Activated T-helper 1 cell treated with anti-CD3 and anti-CD28 coated beads, Interleukin-2, amount 50 U/mL, for 16 hours (primary cell): ENCODE data around the gene S1PR3.

Source experiments
- DNase-seq, 2 donors: peaks; one replicate each; pipeline ENCODE4 v3.0.0-alpha.2; 2020; ENCODE audit warnings: low read depth in 1 of 2, low spot score in 1 of 2

Gene S1PR3

GRCh38 chr9:89008055-89008743 lies 16.9 kb downstream of the S1PR3 start:
- DNase-seq, result no peak

GRCh38 chr9:89008744-89009545 lies 17.7 kb downstream of the S1PR3 start:
- no peak for DNase-seq

GRCh38 chr9:89009546-89009840 lies 18.2 kb downstream of the S1PR3 start:
- no peak for DNase-seq

GRCh38 chr9:89010056-89010455 lies 18.8 kb downstream of the S1PR3 start:
- DNase-seq, result no peak

DNA sequence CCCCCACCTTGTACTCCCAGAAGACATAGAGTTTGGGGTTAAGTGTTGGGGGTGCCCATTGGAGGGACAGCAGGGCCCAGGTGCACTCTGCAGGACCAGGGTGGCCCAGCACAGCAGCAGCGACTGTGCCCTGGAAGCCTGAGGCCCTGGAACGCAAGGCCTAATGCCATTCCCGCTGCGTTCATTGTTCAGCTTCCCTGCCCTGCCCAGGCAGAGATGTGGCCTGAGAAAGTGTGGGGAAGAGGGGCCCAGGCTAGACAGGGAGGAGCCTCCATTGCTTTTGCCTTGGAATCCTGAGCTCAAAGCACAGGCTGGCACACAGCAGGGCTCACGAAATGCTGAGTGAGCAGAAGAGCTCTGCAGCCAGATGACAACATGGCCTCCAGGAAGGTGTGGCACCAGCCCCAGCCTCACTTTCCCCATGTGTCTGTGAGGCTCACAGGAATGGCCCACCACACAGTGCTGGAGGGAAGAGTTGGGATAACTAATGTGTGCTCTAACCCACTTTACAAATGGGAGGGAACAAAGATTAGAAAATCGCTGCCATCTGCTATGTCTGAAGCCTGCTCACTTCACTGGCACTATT lies 19.4 kb downstream of the S1PR3 start:
- no peak for DNase-seq

DNA sequence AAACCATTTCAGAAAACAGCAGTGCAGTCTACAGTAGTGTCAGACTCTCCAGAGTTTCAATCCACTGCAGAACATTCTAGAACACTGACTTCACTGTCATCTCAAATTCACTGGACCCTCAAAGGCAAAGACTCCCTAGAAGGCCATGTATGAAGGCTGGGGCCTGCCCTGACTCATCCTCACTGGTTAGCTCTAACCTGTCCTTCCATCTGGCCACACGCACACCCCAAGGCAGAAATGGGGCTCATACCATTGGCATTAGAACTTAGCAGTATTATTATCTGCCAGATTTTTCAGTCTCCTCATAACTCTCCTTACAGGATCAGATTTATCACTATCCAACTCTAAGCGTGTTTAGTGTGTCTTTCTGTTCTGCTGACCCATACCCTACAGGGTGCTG lies 20.4 kb downstream of the S1PR3 start:
- no peak for DNase-seq

- no peak for DNase-seq
Measured at GRCh38 chr9:89012294-89013042, 21.2 kb downstream of the S1PR3 start.

DNA sequence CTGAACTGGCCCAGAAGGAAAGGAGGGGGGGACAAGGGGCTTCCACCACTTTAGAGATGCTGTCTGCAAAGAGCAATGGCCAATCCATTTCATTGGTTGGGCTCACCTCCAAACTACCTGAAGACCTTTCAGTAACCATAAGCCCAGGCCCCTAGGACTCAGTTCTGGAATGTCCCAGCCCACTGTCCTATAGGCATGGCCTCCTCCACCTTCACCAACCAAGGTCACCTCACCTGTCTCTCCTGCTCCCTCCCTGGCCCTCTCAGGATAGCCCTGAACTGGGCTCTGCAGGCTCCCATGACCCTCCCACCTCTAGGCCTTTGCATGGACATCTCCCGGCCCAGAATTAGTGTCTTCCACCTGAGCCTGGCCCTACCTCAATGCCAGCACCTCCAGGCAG lies 22.4 kb downstream of the S1PR3 start:
- DNase-seq, result no peak

- DNase-seq, result no peak
Measured at GRCh38 chr9:89014153-89014552, 22.9 kb downstream of the S1PR3 start.

DNA sequence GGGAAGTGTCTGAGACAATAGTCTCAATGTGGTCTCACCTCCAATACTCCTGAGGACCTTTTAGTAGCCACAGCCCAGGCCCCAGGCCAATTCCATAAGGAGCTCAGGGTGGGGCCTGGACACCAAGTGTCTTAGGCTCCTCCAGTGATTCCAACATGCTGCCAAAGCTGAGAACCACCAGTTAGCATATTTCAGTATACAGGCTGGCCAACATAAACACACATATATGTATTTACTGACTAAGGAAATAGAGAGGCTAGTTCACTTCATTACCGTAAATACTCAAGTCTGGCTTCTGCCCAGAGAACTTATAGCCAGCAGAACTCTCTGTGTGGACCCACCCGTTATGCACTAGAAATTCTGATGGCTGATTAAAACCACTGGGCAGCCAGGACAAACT lies 24.1 kb downstream of the S1PR3 start:
- no peak for DNase-seq

GRCh38 chr9:89020754-89021153 lies 29.5 kb downstream of the S1PR3 start:
- no peak for DNase-seq

DNA sequence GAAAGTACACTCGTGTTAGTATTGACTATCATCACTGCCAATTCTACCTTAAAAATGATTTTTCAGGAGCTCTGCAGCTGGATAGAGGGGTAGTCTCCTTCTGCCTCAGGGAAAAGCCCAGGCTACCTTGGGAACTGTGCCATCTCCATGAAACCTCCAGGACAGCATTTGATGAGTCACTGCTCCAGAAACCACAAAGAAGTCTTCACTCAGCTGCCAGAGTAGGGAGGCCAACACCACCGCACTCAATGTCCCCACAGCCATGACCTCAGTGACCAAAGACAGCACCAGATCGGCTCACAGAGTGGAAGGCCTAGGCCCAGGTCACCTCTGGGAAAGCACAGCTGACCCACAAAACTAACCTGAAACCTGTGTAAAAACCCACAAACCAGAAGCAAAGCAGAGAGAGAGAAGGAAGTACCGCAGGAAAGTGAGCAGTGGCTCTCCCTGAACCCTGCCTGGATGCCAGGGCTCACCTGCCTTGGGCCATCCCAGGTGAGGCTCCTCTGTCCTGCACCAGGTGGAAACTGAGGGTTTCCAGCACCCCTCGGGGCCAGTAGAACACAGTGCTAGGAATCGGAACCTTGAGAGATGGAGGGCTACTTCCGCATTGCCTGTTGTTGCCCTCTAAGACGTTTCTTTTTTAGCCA lies 30.0 kb downstream of the S1PR3 start:
- no peak for DNase-seq

GRCh38 chr9:89022001-89022759 lies 30.9 kb downstream of the S1PR3 start:
- no peak for DNase-seq

GRCh38 chr9:89022902-89023301 lies 31.6 kb downstream of the S1PR3 start:
- DNase-seq, result no peak

- no peak for DNase-seq
Measured at GRCh38 chr9:89023740-89024139, 32.5 kb downstream of the S1PR3 start.

DNA sequence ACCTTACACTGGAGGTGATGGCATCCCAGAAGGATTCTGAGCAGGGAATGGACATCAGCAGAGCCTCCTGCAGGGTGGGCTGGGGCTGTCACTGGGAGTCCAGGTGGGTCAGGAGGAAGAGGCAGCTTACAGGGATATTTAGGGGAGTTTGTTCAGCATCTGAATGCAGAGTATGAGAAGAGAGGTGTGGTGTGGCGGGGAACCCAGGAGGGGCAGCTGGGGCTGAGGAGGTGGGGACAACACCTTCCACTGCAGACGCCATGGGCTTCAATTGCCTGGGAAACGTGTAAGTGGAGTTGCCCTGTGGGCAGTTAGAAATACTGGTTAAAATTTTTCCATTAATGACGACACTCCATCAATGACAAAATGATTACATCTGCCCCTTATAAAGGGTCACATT lies 33.5 kb downstream of the S1PR3 start:
- no peak for DNase-seq

GRCh38 chr9:89025553-89025952 lies 34.3 kb downstream of the S1PR3 start:
- no peak for DNase-seq

DNA sequence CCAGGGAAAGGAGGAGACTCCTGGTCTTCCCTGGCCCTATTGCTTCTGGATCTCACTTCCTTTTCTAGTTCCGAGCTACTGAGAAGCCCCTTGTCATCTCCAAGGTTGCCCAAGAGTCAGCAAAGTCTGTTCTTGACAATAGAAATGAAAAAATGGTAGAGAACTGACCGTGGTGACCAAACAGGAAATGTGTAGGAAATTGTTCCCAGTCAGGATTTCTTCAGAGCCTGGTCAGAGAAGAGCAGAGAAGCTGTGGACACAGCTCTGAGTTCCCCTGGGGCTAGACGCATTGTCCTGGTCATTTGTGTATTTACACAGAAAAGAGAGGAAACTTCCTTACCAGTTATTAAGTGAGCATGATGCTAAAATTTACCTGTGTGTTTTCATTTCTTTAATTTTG lies 35.6 kb downstream of the S1PR3 start:
- DNase-seq, result no peak

DNA sequence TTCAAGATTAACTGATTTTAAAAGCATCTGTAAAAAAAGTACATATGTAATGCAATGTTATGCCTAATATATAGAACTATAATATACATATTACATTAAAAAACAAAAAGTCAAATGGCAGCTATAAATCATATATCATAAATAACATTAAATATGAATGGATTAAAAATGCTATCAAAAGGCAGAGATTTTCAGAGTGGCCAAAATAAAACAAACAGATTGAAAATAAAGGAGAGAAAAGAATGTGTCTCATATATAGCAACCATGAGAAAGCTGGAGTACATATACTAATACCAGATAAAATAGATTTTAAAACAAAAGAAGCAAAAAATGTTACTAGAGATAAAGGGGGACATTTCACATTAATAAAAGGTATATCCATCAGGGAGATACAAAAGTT lies 38.5 kb downstream of the S1PR3 start:
- DNase-seq, result no peak

GRCh38 chr9:89032173-89032572 lies 40.9 kb downstream of the S1PR3 start:
- no peak for DNase-seq

DNA sequence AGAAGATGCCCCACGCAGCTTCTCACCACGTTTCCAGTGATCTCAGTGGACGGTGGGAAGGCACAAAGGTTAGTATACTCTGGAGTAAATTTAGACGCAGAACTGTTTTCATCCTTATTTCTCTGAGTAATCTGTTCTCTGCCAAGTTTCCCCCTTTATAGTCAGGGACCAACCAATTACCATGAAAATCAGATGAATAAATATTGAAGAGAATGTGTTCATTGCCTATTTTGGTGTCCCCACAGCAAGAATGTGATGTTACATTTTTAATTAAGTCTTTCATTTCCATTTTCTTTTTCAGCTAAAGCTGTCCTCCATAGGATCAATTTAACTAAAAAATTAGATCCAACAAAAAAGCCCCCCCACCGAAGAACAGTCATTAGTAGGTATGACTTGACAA lies 41.4 kb downstream of the S1PR3 start:
- no peak for DNase-seq
